Left ventricle myocardium inferior (tissue), 1 donor: ENCODE results near the gene HOXA3. TPM values are rescaled to one million over a fixed set of nuclear protein-coding genes. Genes with fewer than 3 reads are reported as not detected.

Experiments used
- DNase-seq: peaks from one replicate; pipeline ENCODE4 v3.0.0-alpha.2; 2020
- H3K27ac ChIP-seq: fragments of 200-600 bp; replicated peaks from 2 replicates; pipeline ENCODE4 v1.8.0; 2021
- H3K27me3 ChIP-seq: fragments of 200-600 bp; 2 replicates; pipeline ENCODE4 v1.8.0; 2021; ENCODE audit warnings: low read depth
- H3K36me3 ChIP-seq: fragments of 200-600 bp; 2 replicates; pipeline ENCODE4 v1.8.0; 2021
- H3K4me1 ChIP-seq: fragments of 200-600 bp; 2 replicates; pipeline ENCODE4 v1.8.0; 2021
- H3K4me3 ChIP-seq: fragments of 200-600 bp; 2 replicates; pipeline ENCODE4 v1.8.0; 2021; ENCODE audit warnings: mild to moderate bottlenecking, moderate library complexity
- H3K9me3 ChIP-seq: fragments of 200-600 bp; replicated peaks from 2 replicates; pipeline ENCODE4 v1.8.0; 2021
- CTCF ChIP-seq: fragments of 200-600 bp; IDR thresholded peaks from 2 replicates; pipeline ENCODE4 v1.8.0; 2021; ENCODE audit warnings: antibody characterized with exemption, mild to moderate bottlenecking, borderline replicate concordance
- intact Hi-C: fragments of 100-400 bp; cut with micrococcal nuclease; formaldehyde crosslinking; loops from one replicate; pipeline ENCODE4 v1.11.0; 2022
- total RNA-seq: library from RNA; stranded (reverse); fragmentation: NEBNext Ultra II Directional; extraction: Animal tissue kit (Norgen Biotek cat#: 25700); gene quantifications from one replicate; pipeline ENCODE4 v1.2.1, GENCODE V29; 2021
- donor health status: DM: no; HTN: yes; CAD: no; lungs with severe emphysema.

HOXA3 gene
- total RNA-seq, 1 donor from 2014 or later = not detected

GRCh38 chr7:27141137-27141922, 11.1 kb downstream of the HOXA3 start:
- Histone ChIP-seq H3K27ac (no peak overlapping the region), H3K27me3 (peaks cover 100% of the 10 kb centered on the region), H3K4me3 (peak overlapping the region; percentile 64), H3K4me1 (peaks cover 37% of the 10 kb centered on the region), H3K9me3 (no peaks in the 10 kb centered on the region), H3K36me3 (no peaks in the 10 kb centered on the region)
- no peak for DNase-seq
- no peak for TF ChIP-seq CTCF
- intact Hi-C loops = no loop called here

GRCh38 chr7:27140126-27140857, 12.1 kb downstream of the HOXA3 start:
- no peak overlapping the region for H3K4me3 ChIP-seq
- DNase-seq = no peak
- peaks cover 100% of the 10 kb centered on the region for H3K27me3 ChIP-seq
- TF ChIP-seq CTCF = no peak
- no peaks in the 10 kb centered on the region for H3K36me3 ChIP-seq
- intact Hi-C loops = no loop called here
- H3K4me1 ChIP-seq = peaks cover 37% of the 10 kb centered on the region
- H3K9me3 ChIP-seq = no peaks in the 10 kb centered on the region
- H3K27ac ChIP-seq = no peak overlapping the region

- H3K4me3 ChIP-seq = no peak overlapping the region
- H3K27me3 ChIP-seq = peaks cover 100% of the 10 kb centered on the region
- no peak overlapping the region for H3K27ac ChIP-seq
- DNase-seq = no peak
- no peaks in the 10 kb centered on the region for H3K9me3 ChIP-seq
- no peaks in the 10 kb centered on the region for H3K36me3 ChIP-seq
- peaks cover 30% of the 10 kb centered on the region for H3K4me1 ChIP-seq
- intact Hi-C loops = no loop called here
- no peak for TF ChIP-seq CTCF
Observed at GRCh38 chr7:27139334-27140125, 12.9 kb downstream of the HOXA3 start.

- TF ChIP-seq CTCF = no peak
- Histone ChIP-seq H3K27ac (no peak overlapping the region), H3K36me3 (no peaks in the 10 kb centered on the region), H3K9me3 (no peaks in the 10 kb centered on the region), H3K4me3 (no peak overlapping the region), H3K27me3 (peaks cover 100% of the 10 kb centered on the region), H3K4me1 (peaks cover 27% of the 10 kb centered on the region)
- intact Hi-C loops = no loop called here
- no peak for DNase-seq
Observed at GRCh38 chr7:27138985-27139333, 13.4 kb downstream of the HOXA3 start.

GRCh38 chr7:27138472-27138871, 13.9 kb downstream of the HOXA3 start:
- Histone ChIP-seq H3K36me3 (no peaks in the 10 kb centered on the region), H3K27ac (no peak overlapping the region), H3K4me1 (peaks cover 23% of the 10 kb centered on the region), H3K4me3 (no peak overlapping the region), H3K9me3 (no peaks in the 10 kb centered on the region), H3K27me3 (peaks cover 100% of the 10 kb centered on the region)
- no peak for DNase-seq
- no peak for TF ChIP-seq CTCF
- intact Hi-C loops = no loop called here
